Measurements from ENCODE around the gene NLGN1. TPM values are rescaled to one million over a fixed set of nuclear protein-coding genes. Genes with fewer than 3 reads are reported as not detected.

NLGN1 gene
- total RNA-seq, 4 donors from 2014 or later = 12.9 to 20.9 (median 18.0) TPM

DNA sequence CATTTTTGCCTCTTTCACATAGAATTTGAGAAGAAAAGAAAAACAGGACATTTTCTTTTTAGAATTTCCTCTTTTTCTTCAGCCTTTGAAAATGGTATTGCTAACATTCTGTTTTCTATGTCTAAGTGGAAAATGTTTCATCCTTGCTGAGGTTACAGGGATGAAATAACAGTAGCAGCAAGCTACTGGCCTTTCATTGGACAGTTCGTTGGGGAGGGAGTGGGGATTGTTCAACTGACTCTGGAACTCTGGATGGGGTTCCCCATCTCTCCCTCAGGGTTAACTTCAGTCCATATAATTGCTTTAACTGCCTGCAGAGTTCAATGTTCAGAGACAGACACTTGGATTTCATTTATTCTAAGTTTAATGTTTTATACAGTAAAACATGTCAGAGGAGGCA, 346.0 kb downstream of the NLGN1 start:
- Histone ChIP-seq H3K27me3 (no peaks in the 10 kb centered on the region), H3K4me1 (no peaks in the 10 kb centered on the region), H3K27ac (replicated peaks in 1 of 4) (no peak overlapping the region), H3K9me3 (no peaks in the 10 kb centered on the region), H3K36me3 (no peaks in the 10 kb centered on the region), H3K4me3 (no peak overlapping the region)
- DNase-seq (ENCODE audit: extremely low spot score) = no peak
- TF ChIP-seq POLR2A (IDR thresholded peaks at IDR 0.05; ENCODE audit: low read depth) = no peak
- no peak for TF ChIP-seq POLR2AphosphoS5 (IDR thresholded peaks at IDR 0.05)
- TF ChIP-seq, protein P1, sequence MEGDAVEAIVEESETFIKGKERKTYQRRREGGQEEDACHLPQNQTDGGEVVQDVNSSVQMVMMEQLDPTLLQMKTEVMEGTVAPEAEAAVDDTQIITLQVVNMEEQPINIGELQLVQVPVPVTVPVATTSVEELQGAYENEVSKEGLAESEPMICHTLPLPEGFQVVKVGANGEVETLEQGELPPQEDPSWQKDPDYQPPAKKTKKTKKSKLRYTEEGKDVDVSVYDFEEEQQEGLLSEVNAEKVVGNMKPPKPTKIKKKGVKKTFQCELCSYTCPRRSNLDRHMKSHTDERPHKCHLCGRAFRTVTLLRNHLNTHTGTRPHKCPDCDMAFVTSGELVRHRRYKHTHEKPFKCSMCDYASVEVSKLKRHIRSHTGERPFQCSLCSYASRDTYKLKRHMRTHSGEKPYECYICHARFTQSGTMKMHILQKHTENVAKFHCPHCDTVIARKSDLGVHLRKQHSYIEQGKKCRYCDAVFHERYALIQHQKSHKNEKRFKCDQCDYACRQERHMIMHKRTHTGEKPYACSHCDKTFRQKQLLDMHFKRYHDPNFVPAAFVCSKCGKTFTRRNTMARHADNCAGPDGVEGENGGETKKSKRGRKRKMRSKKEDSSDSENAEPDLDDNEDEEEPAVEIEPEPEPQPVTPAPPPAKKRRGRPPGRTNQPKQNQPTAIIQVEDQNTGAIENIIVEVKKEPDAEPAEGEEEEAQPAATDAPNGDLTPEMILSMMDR (IDR thresholded peaks at IDR 0.05) = no peak
- TF ChIP-seq EP300 (IDR thresholded peaks at IDR 0.05) = no peak
- intact Hi-C loops (cut with DNase I) = no loop called here
- 80% methylated on average over 1 of the region's 1 CpG for WGBS

DNA sequence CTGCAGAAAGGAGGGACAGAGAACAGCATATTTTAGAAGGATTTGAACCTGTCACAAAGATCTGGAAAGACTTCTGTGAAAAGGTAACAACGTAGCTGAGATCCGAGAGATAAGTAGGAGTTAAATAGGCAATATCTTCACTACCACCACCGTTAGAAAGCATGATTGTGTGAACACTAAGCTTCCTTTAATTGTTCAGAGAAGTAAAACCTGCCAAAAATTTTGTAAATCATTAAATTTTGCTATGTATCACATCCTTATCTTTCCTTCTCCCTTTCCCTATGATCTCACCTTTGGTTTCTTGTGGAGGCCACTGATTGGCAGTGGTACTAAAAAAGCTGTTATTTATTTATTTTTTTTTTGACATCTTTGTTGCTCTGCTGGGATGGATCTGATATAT, 346.9 kb downstream of the NLGN1 start:
- H3K9me3 ChIP-seq = no peaks in the 10 kb centered on the region
- DNase-seq (ENCODE audit: extremely low spot score) = no peak
- no peaks in the 10 kb centered on the region for H3K4me1 ChIP-seq
- intact Hi-C loops (cut with DNase I) = no loop called here
- WGBS = 76% methylated on average over 3 of the region's 3 CpGs
- H3K36me3 ChIP-seq = no peaks in the 10 kb centered on the region
- no peaks in the 10 kb centered on the region for H3K27me3 ChIP-seq
- no peak overlapping the region for H3K4me3 ChIP-seq
- TF ChIP-seq POLR2A (IDR thresholded peaks at IDR 0.05; ENCODE audit: low read depth) (no peak), EP300 (IDR thresholded peaks at IDR 0.05) (no peak), POLR2AphosphoS5 (IDR thresholded peaks at IDR 0.05) (no peak)
- TF ChIP-seq, protein P1 (IDR thresholded peaks at IDR 0.05) = no peak
- no peak overlapping the region for H3K27ac ChIP-seq (replicated peaks in 1 of 4)

DNA sequence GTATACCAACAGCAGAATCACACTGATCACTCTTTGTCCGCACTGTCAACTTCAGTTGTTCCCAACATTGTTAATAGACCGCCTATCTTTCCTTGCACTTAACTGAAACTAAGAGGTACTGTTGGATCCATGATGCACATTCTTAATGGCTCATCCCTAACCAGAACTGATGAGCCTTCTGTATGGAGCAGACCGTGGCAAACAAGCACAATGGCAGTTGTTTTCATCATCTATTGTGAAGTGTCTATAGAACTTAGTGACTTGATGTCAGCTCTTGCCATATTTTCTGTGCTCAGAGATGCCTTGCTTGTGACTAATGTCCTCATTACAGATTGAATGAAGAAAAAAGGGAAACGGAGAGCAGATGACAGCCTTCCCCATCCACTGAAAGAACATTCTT, 347.4 kb downstream of the NLGN1 start:
- Histone ChIP-seq H3K4me3 (no peak overlapping the region), H3K27ac (replicated peaks in 1 of 4) (no peak overlapping the region), H3K9me3 (no peaks in the 10 kb centered on the region), H3K36me3 (no peaks in the 10 kb centered on the region), H3K27me3 (no peaks in the 10 kb centered on the region), H3K4me1 (no peaks in the 10 kb centered on the region)
- intact Hi-C loops (cut with DNase I) = no loop called here
- TF ChIP-seq POLR2A (IDR thresholded peaks at IDR 0.05; ENCODE audit: low read depth) = no peak
- no peak for TF ChIP-seq POLR2AphosphoS5 (IDR thresholded peaks at IDR 0.05)
- TF ChIP-seq EP300 (IDR thresholded peaks at IDR 0.05) = no peak
- TF ChIP-seq, protein P1 (IDR thresholded peaks at IDR 0.05) = no peak
- WGBS = 87% methylated on average over 4 of the region's 4 CpGs
- DNase-seq (ENCODE audit: extremely low spot score) = no peak

DNA sequence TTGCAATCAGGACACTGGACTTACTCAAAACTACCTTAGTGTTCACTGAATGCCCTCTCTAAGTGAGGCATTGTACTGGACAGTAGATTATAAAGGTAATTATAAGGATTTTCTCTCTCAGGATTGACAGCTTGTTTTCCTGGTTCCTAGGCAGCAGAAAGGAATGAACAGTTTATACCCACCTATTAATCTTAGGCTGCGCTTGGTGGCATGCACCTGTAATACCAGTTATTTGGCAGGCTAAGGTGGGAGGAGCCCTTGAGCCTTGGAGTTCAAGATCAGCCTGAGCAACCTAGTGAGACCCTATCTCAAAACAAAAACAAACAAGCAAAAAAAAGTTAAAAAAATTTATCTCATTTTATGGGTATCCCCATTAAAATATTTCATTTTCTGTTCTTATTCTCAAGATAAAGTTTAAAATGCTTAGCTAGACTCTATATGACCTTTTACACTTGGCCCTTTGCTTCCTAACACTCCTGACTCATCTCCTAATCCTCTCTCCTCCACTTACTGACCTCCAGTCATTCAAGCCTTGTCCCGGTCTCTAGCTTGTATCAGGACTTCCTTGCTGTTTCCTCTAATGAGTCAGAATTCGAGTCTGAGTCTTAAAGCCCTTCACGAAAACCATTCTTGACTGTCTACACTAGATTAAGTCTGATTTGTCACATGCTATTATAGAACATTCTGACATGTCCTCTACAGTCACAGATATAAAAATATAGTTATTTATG, 348.6 kb downstream of the NLGN1 start:
- Histone ChIP-seq H3K27ac (replicated peaks in 1 of 4) (no peak overlapping the region), H3K27me3 (no peaks in the 10 kb centered on the region), H3K4me3 (no peak overlapping the region), H3K36me3 (no peaks in the 10 kb centered on the region), H3K4me1 (no peaks in the 10 kb centered on the region), H3K9me3 (no peaks in the 10 kb centered on the region)
- 81% methylated on average over 4 of the region's 4 CpGs for WGBS
- no peak for TF ChIP-seq POLR2A (IDR thresholded peaks at IDR 0.05; ENCODE audit: low read depth)
- TF ChIP-seq, protein P1 (IDR thresholded peaks at IDR 0.05) = no peak
- TF ChIP-seq EP300 (IDR thresholded peaks at IDR 0.05) = no peak
- TF ChIP-seq POLR2AphosphoS5 (IDR thresholded peaks at IDR 0.05) = no peak
- DNase-seq (ENCODE audit: extremely low spot score) = no peak
- intact Hi-C loops (cut with DNase I) = no loop called here

DNA sequence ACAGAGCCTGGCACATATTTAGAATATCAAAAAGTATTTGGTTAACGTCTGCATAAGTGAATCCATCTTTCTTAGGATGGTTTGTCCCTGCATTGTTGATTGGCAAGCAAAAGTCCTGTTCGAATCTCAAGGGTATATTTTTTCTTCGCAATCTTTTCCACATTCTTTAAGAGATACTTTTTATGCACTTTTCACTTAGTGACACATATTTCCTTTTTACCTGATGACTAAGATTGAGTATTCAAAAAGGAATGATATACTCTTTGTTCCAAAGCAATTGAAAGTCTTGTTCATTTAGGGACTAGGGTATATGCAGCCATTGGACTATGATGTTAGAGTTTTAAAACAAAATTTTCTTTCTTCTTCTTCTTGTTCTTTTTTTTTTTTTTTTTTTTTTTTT, 349.9 kb downstream of the NLGN1 start:
- no peaks in the 10 kb centered on the region for H3K27me3 ChIP-seq
- H3K4me3 ChIP-seq = no peak overlapping the region
- TF ChIP-seq EP300 (IDR thresholded peaks at IDR 0.05) (no peak), POLR2A (IDR thresholded peaks at IDR 0.05; ENCODE audit: low read depth) (no peak), POLR2AphosphoS5 (IDR thresholded peaks at IDR 0.05) (no peak)
- TF ChIP-seq, protein P1 (IDR thresholded peaks at IDR 0.05) = no peak
- DNase-seq (ENCODE audit: extremely low spot score) = no peak
- H3K27ac ChIP-seq (replicated peaks in 1 of 4) = no peak overlapping the region
- H3K9me3 ChIP-seq = no peaks in the 10 kb centered on the region
- H3K36me3 ChIP-seq = no peaks in the 10 kb centered on the region
- no peaks in the 10 kb centered on the region for H3K4me1 ChIP-seq
- WGBS = 94% methylated on average over 3 of the region's 3 CpGs
- intact Hi-C loops (cut with DNase I) = no loop called here
